ENCODE data around the gene MRPS34. TPM values are rescaled to one million over a fixed set of nuclear protein-coding genes. Genes with fewer than 3 reads are reported as not detected.
A peak's percentile ranks its signal among the peaks of the same experiment; 100 is the strongest.

Gene MRPS34
- total RNA-seq, 1 donor from 2014 or later: 70.9 TPM

DNA sequence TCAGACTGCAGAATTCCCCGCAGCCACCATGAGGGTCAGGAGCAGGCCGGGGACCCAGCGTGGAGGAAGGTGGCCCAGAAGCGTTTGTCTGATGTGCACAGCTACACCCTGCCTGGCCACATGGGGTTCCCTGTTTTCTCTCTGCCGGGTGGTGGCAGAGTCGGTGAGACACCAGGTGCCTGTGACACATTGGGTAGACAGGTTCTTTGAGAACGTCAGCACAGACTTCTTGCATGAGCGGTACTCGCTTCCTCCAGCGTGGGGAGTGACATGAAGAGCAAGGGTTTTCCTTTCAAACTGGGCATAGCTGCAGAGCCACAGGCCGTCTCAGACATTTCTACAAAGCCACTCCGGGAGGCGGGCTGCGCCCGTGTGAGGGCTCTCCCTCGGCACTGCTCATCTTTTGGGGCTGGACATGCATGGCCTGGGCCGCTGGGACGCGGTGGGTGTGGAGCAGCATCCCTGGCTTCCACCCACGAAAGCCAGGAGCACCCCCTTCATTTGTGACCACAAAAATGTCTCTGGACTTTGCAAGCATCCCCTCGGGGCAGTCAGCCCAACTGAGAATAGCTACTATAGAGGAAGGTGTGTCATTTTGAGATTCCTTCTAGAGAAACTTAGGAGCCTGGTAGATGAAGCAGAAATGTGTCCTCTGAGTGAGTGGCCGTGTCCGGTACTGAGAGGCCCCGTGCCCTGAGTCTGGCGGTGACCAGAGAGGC lies 27.6 kb downstream of the MRPS34 start:
- Mint-ChIP-seq H3K9me3 (ENCODE audit: unreplicated experiment) (no peaks in the 10 kb centered on the region), H3K27me3 (ENCODE audit: unreplicated experiment) (no peaks in the 10 kb centered on the region), H3K36me3 (ENCODE audit: unreplicated experiment) (peaks cover 4% of the 10 kb centered on the region), H3K4me1 (ENCODE audit: unreplicated experiment) (peaks cover 31% of the 10 kb centered on the region), H3K27ac (ENCODE audit: unreplicated experiment) (peak overlapping the region; percentile 96), H3K4me3 (ENCODE audit: unreplicated experiment) (peak overlapping the region; percentile 50)
- DNase-seq (ENCODE audit: extremely low spot score, unreplicated experiment): peak; percentile 89
- TF ChIP-seq, protein P1, sequence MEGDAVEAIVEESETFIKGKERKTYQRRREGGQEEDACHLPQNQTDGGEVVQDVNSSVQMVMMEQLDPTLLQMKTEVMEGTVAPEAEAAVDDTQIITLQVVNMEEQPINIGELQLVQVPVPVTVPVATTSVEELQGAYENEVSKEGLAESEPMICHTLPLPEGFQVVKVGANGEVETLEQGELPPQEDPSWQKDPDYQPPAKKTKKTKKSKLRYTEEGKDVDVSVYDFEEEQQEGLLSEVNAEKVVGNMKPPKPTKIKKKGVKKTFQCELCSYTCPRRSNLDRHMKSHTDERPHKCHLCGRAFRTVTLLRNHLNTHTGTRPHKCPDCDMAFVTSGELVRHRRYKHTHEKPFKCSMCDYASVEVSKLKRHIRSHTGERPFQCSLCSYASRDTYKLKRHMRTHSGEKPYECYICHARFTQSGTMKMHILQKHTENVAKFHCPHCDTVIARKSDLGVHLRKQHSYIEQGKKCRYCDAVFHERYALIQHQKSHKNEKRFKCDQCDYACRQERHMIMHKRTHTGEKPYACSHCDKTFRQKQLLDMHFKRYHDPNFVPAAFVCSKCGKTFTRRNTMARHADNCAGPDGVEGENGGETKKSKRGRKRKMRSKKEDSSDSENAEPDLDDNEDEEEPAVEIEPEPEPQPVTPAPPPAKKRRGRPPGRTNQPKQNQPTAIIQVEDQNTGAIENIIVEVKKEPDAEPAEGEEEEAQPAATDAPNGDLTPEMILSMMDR (IDR thresholded peaks at IDR 0.05): no peak

DNA sequence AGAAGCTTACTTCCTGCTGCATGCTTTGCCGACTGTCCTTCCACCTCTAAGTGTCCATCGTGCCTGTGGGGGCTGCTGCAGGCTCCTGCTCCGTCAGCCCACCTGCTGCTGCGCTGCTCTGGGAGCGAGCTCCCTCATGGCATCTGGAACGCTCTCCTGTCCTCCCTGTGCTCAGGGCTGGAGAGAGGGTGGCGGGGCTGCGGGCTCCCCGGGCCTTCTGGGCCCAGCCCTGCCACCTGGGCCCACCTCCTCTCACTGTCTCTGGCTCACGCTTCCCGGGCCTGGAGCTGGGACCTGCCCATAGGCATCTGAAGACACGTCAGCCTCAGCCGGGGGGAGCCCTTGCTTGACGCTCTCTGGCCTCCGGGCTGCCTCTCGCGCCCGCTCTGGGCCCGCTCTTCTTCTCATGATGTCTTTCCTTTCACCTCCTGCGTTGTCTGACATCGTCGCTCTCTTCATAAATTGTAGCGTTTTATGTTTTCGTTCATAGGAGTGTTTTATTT lies 28.5 kb downstream of the MRPS34 start:
- no peak for DNase-seq (ENCODE audit: extremely low spot score, unreplicated experiment)
- TF ChIP-seq, protein P1 (IDR thresholded peaks at IDR 0.05): no peak
- no peaks in the 10 kb centered on the region for H3K27me3 Mint-ChIP-seq (ENCODE audit: unreplicated experiment)
- H3K36me3 Mint-ChIP-seq (ENCODE audit: unreplicated experiment): peaks cover 4% of the 10 kb centered on the region
- peak overlapping the region; percentile 18 for H3K27ac Mint-ChIP-seq (ENCODE audit: unreplicated experiment)
- H3K4me3 Mint-ChIP-seq (ENCODE audit: unreplicated experiment): no peak overlapping the region
- peaks cover 31% of the 10 kb centered on the region for H3K4me1 Mint-ChIP-seq (ENCODE audit: unreplicated experiment)
- no peaks in the 10 kb centered on the region for H3K9me3 Mint-ChIP-seq (ENCODE audit: unreplicated experiment)

DNA sequence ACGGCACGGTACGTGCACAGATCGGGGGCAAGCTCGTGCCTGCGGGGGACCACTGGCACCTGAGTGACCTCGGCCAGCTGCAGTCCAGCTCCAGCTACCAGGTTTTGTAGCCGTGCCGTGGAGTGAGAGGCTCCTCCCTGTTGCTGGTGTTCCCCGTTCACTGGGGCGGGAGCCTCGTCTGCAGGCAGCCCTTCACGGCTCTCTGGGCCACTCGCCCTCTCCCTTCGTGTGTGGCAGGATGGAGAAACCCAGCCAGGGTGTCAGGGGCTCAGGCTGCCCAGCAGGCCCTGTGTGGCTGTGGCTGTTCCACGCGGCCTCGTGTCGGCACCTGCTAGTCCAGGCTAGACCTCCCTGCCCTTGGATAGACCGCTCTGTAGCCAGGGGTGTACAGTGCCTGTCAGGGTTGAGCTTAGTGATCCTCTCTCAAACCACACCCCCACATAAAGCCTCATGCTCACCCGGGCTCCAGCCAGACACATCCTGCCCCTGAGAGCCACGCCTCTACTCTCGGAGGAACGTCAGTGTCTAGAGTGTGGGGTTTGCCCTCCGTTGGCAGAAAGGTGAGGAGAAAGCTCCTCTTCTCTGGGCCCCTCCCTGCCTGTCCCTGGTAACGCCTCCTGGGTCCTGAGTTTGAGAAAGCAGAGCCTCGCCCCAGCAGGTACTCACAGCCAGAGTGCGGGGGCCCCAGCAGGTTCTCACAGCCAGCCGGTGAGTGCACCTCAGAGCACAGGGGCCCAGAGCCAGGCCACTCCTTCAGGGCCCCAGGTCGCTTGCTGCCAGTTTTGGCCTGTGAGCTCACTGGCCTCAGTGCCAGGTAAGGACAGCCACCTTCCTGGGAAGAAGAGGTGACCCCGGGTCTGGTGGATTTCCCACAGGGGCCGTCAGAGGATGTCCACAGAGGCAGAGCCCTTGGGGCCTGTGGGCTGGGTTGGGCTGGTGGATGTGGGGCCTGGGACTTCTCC lies 29.3 kb downstream of the MRPS34 start:
- Mint-ChIP-seq H3K36me3 (ENCODE audit: unreplicated experiment) (peaks cover 4% of the 10 kb centered on the region), H3K27ac (ENCODE audit: unreplicated experiment) (peak overlapping the region; percentile 18), H3K27me3 (ENCODE audit: unreplicated experiment) (no peaks in the 10 kb centered on the region), H3K4me1 (ENCODE audit: unreplicated experiment) (peaks cover 31% of the 10 kb centered on the region), H3K4me3 (ENCODE audit: unreplicated experiment) (no peak overlapping the region), H3K9me3 (ENCODE audit: unreplicated experiment) (no peaks in the 10 kb centered on the region)
- DNase-seq (ENCODE audit: extremely low spot score, unreplicated experiment): peak; percentile 80
- TF ChIP-seq, protein P1 (IDR thresholded peaks at IDR 0.05): no peak

DNA sequence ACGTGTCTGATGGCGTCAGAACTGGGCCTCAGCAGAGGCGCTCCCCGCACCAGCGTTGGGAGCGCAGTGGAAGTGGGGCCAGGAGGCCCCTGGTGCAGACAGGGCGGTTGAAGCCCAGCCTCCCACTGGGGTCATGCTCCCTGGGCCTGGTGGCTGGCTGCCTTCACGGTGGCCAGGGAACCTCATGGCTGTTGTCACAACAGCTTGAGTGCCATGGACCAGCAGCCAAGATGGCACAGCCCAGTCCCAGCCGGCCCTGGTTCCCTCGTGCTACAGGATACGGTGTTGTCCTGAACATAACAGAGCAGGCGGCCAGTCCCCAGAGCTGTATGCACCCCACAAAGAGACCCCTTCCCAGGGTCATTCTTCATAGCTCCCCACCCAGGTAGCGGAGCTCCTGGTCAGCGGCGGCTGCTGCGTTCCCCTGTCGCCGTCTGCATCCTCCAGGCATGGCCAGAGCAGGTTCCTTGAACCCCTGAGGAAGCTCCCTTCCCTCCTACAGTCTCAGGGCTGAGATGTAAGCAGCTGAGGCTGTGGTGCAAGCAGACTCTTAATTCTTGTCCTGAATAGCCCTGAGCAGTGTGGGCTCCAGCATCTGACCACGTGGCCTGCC lies 31.3 kb downstream of the MRPS34 start:
- Mint-ChIP-seq H3K27ac (ENCODE audit: unreplicated experiment) (no peak overlapping the region), H3K27me3 (ENCODE audit: unreplicated experiment) (no peaks in the 10 kb centered on the region), H3K36me3 (ENCODE audit: unreplicated experiment) (peaks cover 4% of the 10 kb centered on the region), H3K9me3 (ENCODE audit: unreplicated experiment) (no peaks in the 10 kb centered on the region), H3K4me1 (ENCODE audit: unreplicated experiment) (peaks cover 23% of the 10 kb centered on the region), H3K4me3 (ENCODE audit: unreplicated experiment) (no peak overlapping the region)
- DNase-seq (ENCODE audit: extremely low spot score, unreplicated experiment): no peak
- TF ChIP-seq, protein P1 (IDR thresholded peaks at IDR 0.05): no peak
